ENCODE measurements around the gene KLF5.

DNA sequence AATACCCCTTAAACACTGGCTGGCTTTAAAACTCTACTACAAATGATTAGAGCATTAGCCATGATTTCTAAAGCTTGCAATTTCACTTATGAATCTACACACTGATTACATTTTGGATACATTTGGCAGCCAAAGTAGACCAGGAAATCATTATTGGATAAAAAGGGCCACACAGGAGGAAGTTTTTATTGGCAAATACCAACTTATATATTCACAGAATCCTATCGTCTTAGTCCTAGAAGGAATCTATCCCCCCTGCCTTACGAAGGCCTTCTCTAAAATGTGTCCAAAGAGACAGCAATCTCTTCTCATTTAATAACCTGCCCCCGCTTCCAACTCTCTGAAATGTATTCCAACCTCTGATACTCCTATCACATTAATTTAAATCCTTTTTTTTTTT is 52.5 kb downstream of the KLF5 start:
- TF ChIP-seq, protein P1, sequence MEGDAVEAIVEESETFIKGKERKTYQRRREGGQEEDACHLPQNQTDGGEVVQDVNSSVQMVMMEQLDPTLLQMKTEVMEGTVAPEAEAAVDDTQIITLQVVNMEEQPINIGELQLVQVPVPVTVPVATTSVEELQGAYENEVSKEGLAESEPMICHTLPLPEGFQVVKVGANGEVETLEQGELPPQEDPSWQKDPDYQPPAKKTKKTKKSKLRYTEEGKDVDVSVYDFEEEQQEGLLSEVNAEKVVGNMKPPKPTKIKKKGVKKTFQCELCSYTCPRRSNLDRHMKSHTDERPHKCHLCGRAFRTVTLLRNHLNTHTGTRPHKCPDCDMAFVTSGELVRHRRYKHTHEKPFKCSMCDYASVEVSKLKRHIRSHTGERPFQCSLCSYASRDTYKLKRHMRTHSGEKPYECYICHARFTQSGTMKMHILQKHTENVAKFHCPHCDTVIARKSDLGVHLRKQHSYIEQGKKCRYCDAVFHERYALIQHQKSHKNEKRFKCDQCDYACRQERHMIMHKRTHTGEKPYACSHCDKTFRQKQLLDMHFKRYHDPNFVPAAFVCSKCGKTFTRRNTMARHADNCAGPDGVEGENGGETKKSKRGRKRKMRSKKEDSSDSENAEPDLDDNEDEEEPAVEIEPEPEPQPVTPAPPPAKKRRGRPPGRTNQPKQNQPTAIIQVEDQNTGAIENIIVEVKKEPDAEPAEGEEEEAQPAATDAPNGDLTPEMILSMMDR (IDR thresholded peaks at IDR 0.05), result no peak
- TF ChIP-seq POLR2A (IDR thresholded peaks at IDR 0.05), result no peak

Data from adrenal gland (tissue), 5 donors.